Activated naive CD8-positive, alpha-beta T cell treated with anti-CD3 and anti-CD28 coated beads, Interleukin-2, amount 50 U/mL, for 24 hours (primary cell): Measurements from ENCODE around the gene CDX2.
"Not testable (repeated sequence)": the region's sequence is repeated elsewhere in the genome, so short reads cannot be mapped to it uniquely, and the experiment has no call there.

ENCODE experiments used
- ATAC-seq: fragments of 150-1000 bp; cut with Tn5 transposase; one replicate; pipeline ENCODE4 v1.10.0; 2021
- DNase-seq: peaks from one replicate; pipeline ENCODE4 v3.0.0; 2021
- H3K27ac Mint-ChIP-seq: one replicate; pipeline ENCODE4 v1.8.0; 2021; ENCODE audit warnings: mild to moderate bottlenecking, mixed read lengths
- H3K27me3 Mint-ChIP-seq: one replicate; pipeline ENCODE4 v1.8.0; 2021; ENCODE audit warnings: mixed read lengths
- H3K36me3 Mint-ChIP-seq: one replicate; pipeline ENCODE4 v1.8.0; 2021; ENCODE audit warnings: low read depth, mixed read lengths
- H3K4me1 Mint-ChIP-seq: one replicate; pipeline ENCODE4 v1.8.0; 2021; ENCODE audit warnings: mixed read lengths
- H3K4me3 Mint-ChIP-seq: one replicate; pipeline ENCODE4 v1.8.0; 2021; ENCODE audit warnings: mild to moderate bottlenecking, moderate library complexity, mixed read lengths
- H3K9me3 Mint-ChIP-seq: one replicate; pipeline ENCODE4 v1.8.0; 2021; ENCODE audit warnings: mixed read lengths

Gene CDX2

DNA sequence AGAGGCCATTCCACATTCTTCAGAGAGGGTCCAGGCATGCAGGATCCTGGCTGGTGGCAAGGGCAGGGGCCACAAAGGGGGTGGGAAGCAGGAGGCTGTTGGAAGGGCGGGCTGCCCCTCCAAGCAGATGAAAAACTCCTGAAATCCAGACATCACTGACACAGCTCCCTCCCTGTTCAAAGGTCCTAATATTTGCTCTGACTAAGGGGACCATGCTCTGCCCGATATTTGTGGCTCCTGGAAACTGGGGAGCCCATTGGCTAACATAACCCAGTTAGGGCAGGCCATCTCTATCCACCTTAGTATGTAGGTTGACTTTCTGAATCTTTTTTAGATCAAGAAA lies 3.3 kb upstream of the CDX2 start:
- DNase-seq (no peak), ATAC-seq (no peak)
- Mint-ChIP-seq H3K27ac (no peak overlapping the region), H3K4me1 (peaks cover 17% of the 10 kb centered on the region), H3K36me3 (no peaks in the 10 kb centered on the region), H3K9me3 (no peaks in the 10 kb centered on the region), H3K27me3 (peaks cover 79% of the 10 kb centered on the region), H3K4me3 (no peak overlapping the region)

DNA sequence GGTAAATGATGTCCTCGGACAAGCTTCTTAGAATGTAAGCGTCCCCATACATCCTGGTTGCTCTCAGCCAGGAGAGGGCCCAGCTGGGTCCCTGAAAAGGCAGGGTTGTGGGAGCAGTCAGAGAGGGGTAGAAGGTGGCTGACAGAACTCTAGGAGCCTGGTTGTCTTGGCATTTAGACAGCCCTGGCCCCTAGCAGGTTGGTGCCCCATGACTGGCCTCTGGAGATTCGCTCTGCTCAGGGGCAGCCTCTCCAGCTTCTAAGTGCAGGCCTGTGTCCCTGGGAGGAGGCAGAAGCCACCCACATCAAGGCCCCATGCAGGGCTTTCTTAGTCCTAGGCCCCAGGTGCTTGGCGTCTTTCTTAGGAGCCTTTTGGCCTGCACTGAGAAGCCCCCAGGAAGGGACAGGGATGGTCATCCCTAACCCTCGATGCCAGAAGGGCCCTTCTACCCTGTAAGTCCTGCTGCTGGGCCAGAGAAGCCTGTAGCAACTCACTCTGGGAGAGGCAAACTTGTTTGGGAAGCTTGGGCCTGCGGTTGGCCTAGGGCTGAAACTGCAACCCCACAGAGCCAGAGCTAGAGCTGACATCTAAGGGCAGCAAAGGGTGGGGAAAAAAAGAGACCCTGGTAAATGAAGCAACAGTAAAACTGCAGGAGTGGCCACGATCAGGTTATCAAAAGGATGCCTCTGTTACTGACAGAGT lies 2.8 kb upstream of the CDX2 start:
- H3K36me3 Mint-ChIP-seq, result no peaks in the 10 kb centered on the region
- no peak overlapping the region for H3K27ac Mint-ChIP-seq
- no peak overlapping the region for H3K4me3 Mint-ChIP-seq
- no peaks in the 10 kb centered on the region for H3K9me3 Mint-ChIP-seq
- H3K27me3 Mint-ChIP-seq, result peaks cover 80% of the 10 kb centered on the region
- DNase-seq (no peak), ATAC-seq (no peak)
- H3K4me1 Mint-ChIP-seq, result peaks cover 22% of the 10 kb centered on the region

DNA sequence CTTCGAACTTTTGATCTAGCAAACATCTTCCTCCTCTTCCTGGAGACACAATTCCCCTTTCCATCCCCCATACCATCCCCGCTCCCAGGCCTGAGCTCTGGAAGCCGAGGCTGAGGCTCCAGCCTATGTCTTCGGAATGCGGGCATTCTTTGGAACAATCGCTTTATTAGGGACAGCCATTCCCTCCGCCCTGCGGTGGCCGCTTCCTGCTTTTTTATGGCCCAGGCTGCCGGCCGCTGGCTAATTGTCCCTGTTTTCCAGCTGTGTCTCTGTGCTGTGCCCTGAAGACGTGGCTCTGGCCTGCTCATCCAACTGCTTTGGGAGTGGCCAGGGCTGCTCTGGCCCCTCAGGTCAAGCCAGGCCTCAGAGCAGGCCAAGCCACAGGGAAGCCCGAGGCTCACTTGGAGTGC lies 2.1 kb upstream of the CDX2 start:
- no peak for DNase-seq
- Mint-ChIP-seq H3K27ac (no peak overlapping the region), H3K4me1 (peaks cover 22% of the 10 kb centered on the region), H3K27me3 (peaks cover 81% of the 10 kb centered on the region), H3K4me3 (no peak overlapping the region), H3K36me3 (no peaks in the 10 kb centered on the region), H3K9me3 (no peaks in the 10 kb centered on the region)
- ATAC-seq, result no peak

DNA sequence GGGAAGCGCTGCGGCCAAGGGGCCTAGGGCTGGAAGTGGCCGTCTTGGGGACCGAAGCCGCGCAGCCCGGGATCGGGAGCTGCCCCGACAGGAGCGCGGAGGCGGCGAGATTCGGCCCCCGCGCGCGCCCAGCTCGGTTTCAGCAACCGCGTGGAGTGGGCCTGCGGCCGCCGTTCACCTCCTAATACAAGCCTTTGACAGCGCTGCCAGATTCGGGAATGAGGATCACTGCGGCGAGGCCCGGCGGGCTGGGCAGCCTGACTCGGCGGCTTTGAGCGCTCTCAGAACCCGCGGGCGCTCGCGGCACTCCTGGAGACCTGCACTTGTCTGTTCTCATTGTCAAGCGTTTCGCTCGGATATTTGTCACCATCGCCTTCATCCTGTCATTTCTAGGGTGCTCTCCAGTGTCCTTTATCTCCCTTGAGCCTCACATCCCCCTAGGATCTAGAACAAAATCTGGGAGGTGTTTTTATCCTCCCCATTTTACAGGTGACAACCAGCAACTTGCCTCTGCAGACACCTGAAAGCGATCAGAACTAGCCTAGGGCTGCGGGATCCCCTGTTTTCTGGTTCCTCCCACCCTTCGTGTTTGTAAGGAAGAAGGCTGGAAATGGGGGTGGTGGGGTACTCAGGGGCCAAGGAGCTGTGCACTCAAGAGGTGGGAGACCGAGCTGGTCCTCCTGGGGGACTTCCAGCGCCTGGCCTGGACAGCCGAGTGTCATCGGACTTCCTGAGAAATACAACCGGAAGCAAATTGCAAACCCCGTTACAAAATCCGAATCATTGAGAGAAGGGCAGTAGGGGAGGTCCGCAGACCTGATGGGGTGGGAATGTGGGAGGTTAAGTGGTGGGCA lies 1.5 kb upstream of the CDX2 start:
- peaks cover 20% of the 10 kb centered on the region for H3K4me1 Mint-ChIP-seq
- no peak for DNase-seq
- H3K4me3 Mint-ChIP-seq, result no peak overlapping the region
- ATAC-seq, result no peak
- H3K9me3 Mint-ChIP-seq, result no peaks in the 10 kb centered on the region
- no peaks in the 10 kb centered on the region for H3K36me3 Mint-ChIP-seq
- H3K27me3 Mint-ChIP-seq, result peaks cover 82% of the 10 kb centered on the region
- H3K27ac Mint-ChIP-seq, result no peak overlapping the region

DNA sequence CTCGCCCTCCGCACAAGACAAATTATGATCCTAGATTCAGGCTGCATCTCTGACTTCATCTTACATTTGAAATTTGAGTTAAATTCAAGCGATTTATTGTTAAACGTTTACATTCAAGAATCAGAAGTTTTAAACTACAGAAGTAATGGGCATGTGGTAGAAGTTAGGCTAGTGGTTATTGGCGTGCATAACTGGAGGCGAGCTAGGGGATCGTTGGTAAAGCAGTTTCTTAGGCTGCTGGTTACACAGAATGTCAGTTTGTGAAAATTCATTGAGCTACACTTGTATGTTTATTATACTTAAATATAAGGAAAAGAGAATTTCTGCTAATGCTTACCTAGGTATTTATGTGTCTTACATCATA lies 733 bp upstream of the CDX2 start:
- ATAC-seq (no peak), DNase-seq (no peak)
- Mint-ChIP-seq H3K9me3 (no peaks in the 10 kb centered on the region), H3K4me3 (no peak overlapping the region), H3K36me3 (no peaks in the 10 kb centered on the region), H3K27me3 (peaks cover 82% of the 10 kb centered on the region), H3K4me1 (peaks cover 16% of the 10 kb centered on the region), H3K27ac (no peak overlapping the region)

DNA sequence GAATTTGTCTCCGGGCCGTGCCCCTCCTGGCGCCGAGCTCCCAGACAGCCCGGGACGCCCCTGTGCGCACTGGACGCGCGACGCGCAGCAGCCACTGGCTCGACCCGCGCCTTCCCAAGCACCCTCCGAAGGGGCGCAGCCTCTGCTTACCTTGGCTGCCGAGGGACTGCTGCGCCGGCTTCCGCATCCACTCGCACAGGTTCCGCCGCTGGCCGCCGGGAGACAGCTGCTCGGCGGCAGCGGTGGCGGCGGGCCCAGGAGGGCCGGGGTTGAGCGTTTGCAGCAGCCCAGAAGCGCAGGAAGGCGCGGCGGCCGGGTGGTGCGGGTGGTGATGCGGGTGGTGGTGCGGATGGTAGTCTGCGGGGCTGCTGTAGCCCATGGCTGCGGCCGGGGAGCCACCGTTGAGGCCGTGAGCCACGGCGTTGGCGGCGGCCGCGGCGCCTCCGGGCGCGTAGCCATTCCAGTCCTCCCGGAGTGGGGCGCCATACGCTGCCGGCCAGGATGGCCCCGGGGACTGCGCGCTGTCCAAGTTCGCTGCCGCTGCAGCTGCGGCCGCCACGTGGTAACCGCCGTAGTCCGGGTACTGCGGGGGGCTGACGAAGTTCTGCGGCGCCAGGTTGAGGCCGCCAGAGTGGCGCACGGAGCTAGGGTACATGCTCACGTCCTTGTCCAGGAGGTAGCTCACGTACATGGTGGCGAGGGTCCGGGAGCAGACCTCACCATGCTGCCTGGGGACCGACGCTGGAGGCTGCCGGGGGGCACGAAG lies 616 bp downstream of the CDX2 start:
- peaks cover 16% of the 10 kb centered on the region for H3K4me1 Mint-ChIP-seq

DNA sequence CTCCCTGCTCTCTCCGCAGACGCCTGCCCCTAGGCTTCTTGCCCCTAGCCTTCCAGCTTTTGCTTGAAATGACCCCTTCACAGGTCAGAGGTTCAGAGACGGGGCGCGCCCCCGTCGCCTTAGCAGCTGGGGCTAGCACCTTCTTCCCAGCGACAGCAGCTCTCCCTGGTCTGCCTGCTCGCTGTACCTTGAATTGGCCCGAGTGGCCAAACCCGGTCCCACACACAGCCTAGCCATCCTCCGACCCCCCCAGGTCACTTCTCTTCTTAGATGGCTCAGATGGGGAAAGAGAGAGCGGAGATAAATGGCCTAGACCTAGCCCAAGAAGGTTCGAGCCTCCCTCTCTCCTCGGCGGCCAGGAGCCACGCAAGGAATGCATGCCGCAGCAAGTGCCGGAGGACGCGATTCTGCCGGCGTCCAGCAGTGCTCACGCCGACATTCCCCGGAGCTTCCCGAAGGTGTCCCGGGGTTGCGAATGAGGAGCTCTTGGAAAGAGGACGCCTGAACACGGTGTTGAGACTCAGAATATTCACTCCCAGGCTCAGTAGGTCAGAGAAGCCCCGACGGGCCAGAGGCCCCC lies 1.3 kb downstream of the CDX2 start:
- Mint-ChIP-seq H3K4me1 (peaks cover 16% of the 10 kb centered on the region), H3K4me3 (peak overlapping the region; percentile 54), H3K27ac (peak overlapping the region; percentile 42), H3K27me3 (peaks cover 79% of the 10 kb centered on the region), H3K36me3 (no peaks in the 10 kb centered on the region), H3K9me3 (no peaks in the 10 kb centered on the region)
- ATAC-seq (no peak), DNase-seq (no peak)

More for the DNA sequence above, 616 bp downstream of the CDX2 start:
- no peak for DNase-seq
- Mint-ChIP-seq H3K9me3 (no peaks in the 10 kb centered on the region), H3K27ac (no peak overlapping the region), H3K27me3 (peaks cover 81% of the 10 kb centered on the region), H3K4me3 (no peak overlapping the region), H3K36me3 (no peaks in the 10 kb centered on the region)
- ATAC-seq, result no peak

DNA sequence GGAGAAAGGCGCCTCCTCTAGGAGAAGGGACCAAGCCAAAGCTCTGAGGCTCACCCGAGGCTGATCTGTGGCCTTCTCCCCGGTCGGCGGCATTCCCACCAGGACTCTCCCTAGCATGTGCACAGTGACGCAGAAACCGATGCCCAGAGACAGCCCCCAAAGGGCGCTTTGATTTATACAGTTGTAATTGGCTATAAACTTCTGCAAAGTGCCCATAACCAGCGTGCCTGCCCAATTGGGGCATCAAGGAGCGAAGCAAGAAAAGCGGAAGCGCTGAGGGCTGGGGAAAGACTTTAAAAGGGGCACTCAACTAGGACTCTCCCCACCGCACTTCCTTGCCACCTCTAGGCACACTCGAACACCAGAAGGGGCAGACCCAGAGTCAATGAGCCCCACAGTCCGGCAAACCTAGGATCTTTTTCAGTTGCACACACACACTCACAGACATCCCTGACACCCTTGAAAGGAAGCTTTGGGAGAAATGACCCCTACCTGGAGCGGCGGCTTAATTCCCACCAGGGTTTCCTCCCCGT lies 1.8 kb downstream of the CDX2 start:
- DNase-seq (no peak), ATAC-seq (no peak)
- Mint-ChIP-seq H3K9me3 (no peaks in the 10 kb centered on the region), H3K4me3 (peak overlapping the region; percentile 54), H3K36me3 (no peaks in the 10 kb centered on the region), H3K4me1 (peaks cover 16% of the 10 kb centered on the region), H3K27ac (no peak overlapping the region), H3K27me3 (peaks cover 80% of the 10 kb centered on the region)

DNA sequence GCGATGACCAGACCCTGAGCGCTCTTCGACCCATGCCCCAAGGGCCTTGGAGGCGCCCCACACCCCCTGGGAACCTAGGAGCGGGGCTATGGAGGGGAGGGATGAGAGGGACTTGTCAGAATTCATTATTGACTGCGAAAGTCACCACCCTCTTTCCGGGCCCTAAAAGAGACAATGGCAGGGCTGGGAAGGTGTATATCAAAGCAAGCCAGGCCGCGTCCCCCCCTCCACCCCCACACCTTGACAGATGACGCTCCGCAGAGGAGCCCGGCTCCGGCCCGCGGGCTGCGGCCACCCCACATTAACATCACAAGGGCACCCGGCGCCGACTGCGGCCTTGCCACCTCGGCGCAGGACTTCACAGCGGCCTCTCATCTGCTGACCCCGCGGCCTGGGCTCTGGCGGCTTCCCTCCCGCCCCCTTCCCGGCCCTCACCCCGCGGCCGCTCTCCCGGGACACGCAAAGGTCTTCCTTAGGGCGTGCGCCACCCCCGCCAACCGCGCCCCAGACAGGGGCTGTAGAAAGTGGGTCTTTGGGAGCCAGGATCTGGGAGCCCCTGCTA lies 2.4 kb downstream of the CDX2 start:
- Mint-ChIP-seq H3K9me3 (no peaks in the 10 kb centered on the region), H3K27me3 (peaks cover 81% of the 10 kb centered on the region), H3K36me3 (no peaks in the 10 kb centered on the region), H3K27ac (no peak overlapping the region), H3K4me3 (no peak overlapping the region), H3K4me1 (peaks cover 16% of the 10 kb centered on the region)
- no peak for DNase-seq
- no peak for ATAC-seq

DNA sequence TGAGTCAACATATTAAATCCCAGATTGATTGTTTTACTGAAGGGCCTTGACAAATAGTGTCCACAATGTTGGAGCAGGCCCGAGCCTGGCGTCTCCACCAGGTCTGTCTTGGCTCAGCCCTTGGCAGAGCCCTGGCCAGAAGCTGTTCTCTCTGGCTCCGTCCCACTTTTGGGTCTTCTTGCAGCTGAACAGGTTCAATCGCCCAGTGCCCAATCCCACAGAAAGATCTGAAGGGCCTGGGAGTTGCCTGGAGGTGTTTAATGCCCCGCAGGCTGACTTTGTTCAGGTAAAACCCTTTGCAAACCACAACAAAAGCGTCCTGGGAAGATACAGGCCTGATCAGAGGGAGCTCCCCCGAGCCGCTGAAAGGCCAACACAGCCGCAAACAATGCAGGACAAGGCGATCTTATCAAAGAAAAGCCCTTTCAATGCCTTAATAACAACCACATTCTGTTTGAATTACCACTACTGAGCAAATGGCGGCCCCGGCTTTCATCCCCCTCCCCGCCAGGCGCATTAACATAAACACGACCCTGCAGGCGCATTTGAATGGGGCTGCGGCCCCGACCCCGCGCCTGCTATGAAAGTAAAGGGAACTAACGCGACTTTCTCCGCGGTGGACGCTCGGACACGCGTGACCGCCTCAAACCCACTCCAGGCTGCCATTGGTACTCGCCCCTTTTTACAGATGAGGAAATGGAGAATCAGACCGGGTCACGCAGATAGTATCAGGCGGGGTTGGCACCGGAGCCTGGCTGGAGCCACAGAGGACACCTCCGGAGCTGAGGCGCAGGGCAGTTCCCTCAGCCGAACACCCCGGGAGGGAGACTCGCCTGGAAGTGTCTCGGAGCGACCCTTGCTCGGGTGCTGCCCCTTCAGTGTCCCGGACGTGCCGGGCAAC lies 3.1 kb downstream of the CDX2 start:
- Mint-ChIP-seq H3K9me3 (no peaks in the 10 kb centered on the region), H3K4me3 (no peak overlapping the region), H3K4me1 (peaks cover 20% of the 10 kb centered on the region), H3K36me3 (no peaks in the 10 kb centered on the region), H3K27me3 (peaks cover 81% of the 10 kb centered on the region), H3K27ac (no peak overlapping the region)
- ATAC-seq (no peak), DNase-seq (no peak)

DNA sequence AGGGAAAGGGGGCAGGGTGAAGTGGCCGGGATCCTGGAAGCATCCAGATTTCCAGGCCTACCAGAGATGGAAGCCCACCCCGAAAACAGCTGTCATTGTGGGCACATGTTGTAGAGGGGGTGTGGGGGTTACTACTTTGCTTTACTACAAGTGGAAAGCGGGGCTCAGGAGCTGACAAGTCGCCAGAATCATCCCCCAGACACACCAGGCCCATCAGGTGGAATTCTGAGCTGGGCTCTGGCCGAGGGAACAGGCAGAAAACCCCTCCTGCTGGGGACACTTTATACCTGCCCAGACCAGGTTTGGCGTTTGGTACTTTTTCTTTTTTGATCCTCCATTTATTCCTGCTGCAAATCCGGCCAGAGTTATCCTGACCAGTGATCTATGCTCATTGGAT lies 3.8 kb downstream of the CDX2 start:
- no peaks in the 10 kb centered on the region for H3K36me3 Mint-ChIP-seq

DNA sequence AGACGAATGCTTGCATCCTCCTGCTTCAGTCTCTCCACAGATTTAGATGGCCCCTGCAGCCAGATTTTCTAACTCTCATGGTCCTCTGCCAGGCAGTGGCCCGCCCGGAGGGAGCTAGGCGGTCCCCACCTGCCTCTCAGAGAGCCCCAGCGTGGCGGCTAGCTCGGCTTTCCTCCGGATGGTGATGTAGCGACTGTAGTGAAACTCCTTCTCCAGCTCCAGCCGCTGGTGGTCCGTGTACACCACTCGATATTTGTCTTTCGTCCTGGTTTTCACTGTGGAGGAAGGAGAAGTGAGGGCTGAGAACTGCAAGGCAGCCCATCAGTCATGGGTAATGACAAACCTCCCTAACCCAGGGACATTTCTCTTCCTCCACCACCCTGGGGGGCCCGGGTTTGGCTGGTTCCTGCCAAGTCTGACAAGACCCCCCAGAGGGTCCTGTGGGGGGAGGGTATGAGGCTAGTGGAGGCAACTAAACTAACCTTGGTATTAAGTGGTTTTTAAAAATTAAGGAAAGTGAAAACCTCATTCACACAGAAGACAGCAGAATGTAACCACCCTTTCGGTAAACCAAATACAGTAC lies 4.3 kb downstream of the CDX2 start:
- Mint-ChIP-seq H3K27ac (no peak overlapping the region), H3K4me3 (no peak overlapping the region), H3K36me3 (no peaks in the 10 kb centered on the region), H3K27me3 (peaks cover 80% of the 10 kb centered on the region), H3K4me1 (peaks cover 20% of the 10 kb centered on the region), H3K9me3 (no peaks in the 10 kb centered on the region)
- DNase-seq (no peak), ATAC-seq (no peak)

More for the DNA sequence above, 3.8 kb downstream of the CDX2 start:
- H3K4me1 Mint-ChIP-seq, result peaks cover 17% of the 10 kb centered on the region
- DNase-seq (no peak), ATAC-seq (no peak)
- no peaks in the 10 kb centered on the region for H3K9me3 Mint-ChIP-seq
- H3K27ac Mint-ChIP-seq, result no peak overlapping the region
- no peak overlapping the region for H3K4me3 Mint-ChIP-seq
- peaks cover 77% of the 10 kb centered on the region for H3K27me3 Mint-ChIP-seq

DNA sequence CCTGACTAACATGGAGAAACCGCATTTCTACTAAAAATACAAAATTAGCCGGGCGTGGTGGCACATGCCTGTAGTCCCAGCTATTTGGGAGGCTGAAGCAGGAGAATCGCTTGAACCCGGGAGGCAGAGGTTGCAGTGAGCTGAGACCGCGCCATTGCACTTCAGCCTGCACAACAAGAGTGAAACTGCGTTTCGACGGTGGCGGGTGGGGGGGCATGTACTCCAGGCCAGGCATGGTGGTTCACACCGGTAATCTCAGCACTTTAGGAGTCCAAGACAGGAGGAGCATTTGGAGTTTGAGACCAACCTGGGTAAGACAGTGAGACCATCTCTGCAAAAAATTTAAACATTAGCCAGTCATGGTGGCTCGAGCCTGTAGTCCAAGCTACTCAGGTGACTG lies 4.9 kb downstream of the CDX2 start:
- not testable (repeated sequence) for DNase-seq, H3K9me3 Mint-ChIP-seq, ATAC-seq, H3K4me3 Mint-ChIP-seq, H3K27ac Mint-ChIP-seq, H3K36me3 Mint-ChIP-seq
- Mint-ChIP-seq H3K4me1 (peaks cover 18% of the 10 kb centered on the region), H3K27me3 (peaks cover 79% of the 10 kb centered on the region)
